Measurements from ENCODE around the gene SMC6. TPM values are rescaled to one million over a fixed set of nuclear protein-coding genes. Genes with fewer than 3 reads are reported as not detected.

The SMC6 gene
- total RNA-seq, 1 donor from 2014 or later = 23.6 TPM

DNA sequence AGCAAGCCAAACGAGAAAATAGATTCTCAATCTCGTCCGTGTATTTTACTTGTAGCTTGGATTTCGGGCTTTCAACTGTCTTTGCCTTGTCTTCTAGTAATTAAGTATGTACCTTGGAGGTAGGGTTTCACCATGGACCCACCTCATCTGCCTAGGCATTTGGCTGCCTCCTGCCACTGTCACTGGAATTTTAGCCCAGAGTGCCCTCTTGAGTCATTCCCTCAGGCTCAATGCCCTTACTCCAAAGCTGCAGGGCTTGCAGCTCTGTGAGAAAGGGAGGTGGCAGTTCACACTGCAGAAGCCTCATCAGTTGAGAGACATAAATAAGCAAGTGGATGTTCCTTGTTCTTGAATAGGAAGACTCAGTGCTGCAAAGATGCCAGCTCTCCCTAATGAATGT lies 123.5 kb downstream of the SMC6 start:
- ATAC-seq = no peak
- intact Hi-C loops (cut with DNase I) = no loop called here
- DNase-seq (ENCODE audit: low spot score) = no peak

DNA sequence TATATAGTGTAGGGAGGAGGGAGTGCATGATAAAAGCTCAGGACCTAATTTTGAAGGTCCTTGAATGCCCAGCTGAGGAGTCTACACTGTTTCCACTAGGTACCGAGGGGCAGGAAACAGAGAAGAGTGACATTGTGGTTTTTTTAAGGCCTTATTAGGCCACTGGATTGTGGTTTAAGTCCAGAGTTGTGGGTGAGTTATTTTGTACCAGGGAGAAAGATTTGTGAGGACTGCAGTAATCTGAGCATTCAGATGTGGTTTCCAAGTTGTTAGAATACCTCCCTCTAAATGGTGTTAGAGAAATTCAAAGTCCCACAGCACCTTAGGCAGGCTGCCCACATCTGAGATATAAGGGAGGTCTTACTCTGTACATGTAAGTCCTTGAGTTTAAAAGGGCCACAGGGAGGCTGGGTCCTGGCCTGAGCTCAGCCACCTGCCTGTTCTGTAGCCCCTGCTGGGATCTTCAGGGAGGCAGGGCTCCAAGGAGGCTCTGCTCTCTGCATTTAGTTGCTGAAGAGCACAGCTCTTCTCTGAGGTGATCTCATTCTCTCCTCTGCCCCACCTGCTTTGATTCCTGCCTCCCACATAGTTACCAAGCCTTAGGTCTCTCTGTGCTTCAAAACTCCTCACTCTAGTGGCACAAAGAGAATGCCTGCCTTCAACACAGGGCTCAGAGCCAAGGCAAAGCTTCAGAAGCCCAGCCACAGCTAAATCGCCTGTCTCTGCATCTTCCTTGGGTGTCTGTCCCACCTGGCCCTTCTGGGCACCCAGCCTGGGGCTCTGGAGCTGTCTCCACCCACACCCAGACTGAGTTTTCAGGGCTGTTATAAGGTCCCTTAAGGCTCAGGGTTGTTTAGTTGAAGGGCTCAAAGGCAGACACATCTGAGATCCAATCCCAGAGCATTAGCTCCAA lies 125.0 kb downstream of the SMC6 start:
- DNase-seq (ENCODE audit: low spot score) (no peak), ATAC-seq (no peak)
- intact Hi-C loops (cut with DNase I) = no loop called here

DNA sequence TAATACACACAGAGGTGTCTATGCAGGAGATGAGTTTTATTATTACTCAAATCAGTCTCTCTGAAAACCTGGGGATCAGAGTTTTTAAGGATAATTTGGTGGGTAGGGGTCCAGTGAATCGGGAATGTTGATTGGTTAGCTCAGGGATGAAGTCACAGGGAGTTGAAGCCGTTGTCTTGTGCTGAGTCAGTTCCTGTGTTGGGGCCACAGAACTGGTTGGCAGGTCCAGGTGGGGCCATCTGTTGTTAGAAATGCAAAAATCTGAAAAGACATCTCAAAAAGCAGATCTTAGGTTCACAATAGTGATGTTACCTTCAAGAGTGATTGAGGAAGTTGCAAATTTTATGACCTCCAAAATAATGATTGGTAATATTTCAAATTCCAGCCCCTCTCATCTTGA lies 126.2 kb downstream of the SMC6 start:
- intact Hi-C loops (cut with DNase I) = no loop called here
- DNase-seq (ENCODE audit: low spot score) = no peak
- ATAC-seq = no peak

DNA sequence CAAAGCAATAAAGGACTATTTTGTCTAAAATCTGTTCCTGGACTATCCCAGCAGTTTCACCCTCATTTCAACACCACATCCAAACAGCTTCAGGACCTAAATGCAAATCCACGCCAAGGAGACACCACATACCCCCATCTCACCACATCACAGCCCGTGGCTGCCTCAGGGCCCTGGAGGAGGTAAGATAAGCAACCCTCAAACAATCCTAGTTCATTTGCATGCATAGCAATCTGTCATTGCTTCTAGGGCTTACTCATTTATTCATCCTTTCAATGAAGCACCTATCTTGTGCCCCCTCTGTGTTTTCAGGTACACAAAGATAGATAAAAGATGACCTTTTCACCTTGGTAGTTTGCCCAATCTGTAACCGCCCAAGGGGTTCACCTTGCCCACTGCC lies 126.6 kb downstream of the SMC6 start:
- ATAC-seq (no peak), DNase-seq (ENCODE audit: low spot score) (no peak)
- intact Hi-C loops (cut with DNase I) = no loop called here

DNA sequence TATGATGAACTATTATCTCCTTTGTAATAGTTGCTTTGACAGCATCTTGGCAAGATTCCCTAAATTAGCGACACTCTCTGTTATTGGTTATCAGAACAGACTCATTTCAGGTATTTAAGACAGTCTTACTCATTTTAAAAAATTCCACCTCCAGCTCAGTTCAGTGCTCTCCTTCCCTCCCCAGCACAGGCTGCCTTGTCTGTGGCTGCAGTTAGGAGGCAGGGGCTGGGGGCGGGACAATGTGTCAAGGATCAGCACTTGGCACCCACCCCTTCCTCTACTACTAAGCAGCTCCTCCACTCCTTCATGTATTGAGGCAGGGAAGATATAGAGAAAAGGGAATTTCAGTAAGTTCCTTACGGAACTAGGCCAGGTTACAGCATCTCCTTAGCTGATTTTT lies 128.2 kb downstream of the SMC6 start:
- DNase-seq (ENCODE audit: low spot score) = no peak
- ATAC-seq = no peak
- intact Hi-C loops (cut with DNase I) = no loop called here

DNA sequence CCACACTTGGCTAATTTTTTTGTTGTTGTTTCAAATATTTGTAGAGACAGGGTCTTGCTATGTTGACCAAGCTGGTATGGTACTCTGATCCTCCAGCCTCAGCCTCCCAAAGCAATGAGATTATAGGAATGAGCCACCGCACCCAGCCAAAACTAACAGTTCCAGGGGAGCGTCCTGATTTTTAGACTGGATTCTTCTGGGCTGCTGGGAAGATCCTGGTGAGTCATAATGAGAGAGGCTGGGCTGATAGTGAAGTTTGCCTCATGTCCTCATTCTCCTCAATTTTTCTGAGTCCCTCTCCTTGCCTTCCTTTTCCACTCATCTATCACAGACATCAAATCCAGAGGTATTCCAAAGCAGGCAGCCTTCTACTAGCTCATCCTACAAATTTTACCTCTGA lies 131.8 kb downstream of the SMC6 start:
- no peak for DNase-seq (ENCODE audit: low spot score)
- ATAC-seq = no peak
- intact Hi-C loops (cut with DNase I) = no loop called here

DNA sequence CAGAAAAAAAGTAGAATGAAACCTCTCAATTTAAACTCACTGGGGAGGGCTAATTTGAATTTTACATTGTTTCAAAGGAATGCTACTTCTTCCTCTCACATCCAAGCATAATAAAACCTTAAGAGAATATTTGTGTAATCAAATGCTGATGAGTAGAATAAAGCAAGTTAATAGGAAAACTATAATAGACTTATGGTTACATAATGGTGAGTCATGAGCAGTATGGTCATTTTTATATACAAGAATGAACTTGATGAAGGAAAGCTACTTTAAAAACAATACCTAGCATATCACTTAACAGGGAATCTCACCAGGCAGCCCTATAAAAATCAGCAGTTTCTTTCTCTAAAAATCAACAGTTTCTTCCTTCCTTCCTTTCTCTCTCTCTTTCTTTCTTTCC lies 132.8 kb downstream of the SMC6 start:
- no peak for DNase-seq (ENCODE audit: low spot score)
- intact Hi-C loops (cut with DNase I) = no loop called here
- no peak for ATAC-seq

DNA sequence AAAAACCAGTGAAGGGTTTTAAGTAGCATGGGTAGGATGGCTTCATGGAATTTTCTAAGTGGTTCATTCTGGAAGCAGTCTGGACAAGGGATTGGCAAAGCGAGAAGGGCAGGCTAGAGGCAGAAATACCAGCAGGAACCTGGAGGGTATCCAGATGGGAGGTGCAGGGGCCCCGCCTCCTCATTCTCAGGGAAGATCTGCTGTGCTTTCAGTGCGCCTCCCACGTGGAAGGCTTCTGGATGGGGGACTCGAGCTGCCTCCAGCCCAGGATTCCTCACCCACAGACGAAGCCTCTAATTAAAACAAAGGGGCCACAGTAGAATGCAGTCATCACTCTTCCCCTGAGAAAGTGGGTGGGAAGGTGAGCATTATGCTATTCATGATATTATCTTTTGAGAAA lies 133.3 kb downstream of the SMC6 start:
- DNase-seq (ENCODE audit: low spot score) (no peak), ATAC-seq (peak; percentile 60)
- intact Hi-C loops (cut with DNase I) = no loop called here

DNA sequence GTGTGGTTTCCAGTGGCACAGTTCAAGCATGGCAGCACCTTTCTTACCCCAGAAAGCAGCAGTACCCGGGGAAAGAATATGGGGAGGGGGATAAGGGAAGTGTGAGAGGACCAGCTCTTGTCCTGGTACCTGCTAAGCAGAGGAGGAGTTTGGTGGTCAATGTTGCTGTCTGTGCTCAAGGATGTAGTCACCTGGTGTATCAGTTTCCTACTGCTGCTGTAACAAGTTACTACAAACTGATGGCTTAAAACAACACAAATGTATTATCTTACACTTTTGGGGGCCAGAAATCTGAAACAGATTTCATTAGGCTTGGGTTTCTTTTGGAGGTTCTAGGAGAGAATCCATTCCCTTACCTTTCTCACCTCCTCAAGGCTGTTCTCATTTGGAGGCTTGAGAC lies 135.7 kb downstream of the SMC6 start:
- no peak for ATAC-seq
- intact Hi-C loops (cut with DNase I) = no loop called here

DNA sequence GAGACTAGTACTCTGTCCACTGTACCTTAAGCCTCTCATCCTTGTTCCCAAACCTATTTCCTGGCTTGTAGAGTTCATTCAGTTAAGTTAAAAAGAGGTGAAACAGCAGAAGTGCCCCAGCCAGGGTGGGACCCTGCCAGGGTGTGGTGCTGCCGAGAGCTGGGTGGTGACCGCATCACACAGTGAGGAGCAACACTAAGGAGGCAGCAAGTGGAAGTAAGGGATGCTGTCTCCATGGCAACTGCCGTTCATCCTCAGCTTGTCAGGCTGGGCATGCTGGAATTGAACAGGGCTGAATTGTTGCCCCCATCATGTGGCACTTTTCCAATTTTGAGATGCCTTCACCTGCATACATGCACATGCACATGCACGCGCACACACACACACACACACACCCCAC lies 136.1 kb downstream of the SMC6 start:
- ATAC-seq (no peak), DNase-seq (ENCODE audit: low spot score) (no peak)
- intact Hi-C loops (cut with DNase I) = no loop called here

More for the DNA sequence above, 135.7 kb downstream of the SMC6 start:
- no peak for DNase-seq (ENCODE audit: low spot score)

DNA sequence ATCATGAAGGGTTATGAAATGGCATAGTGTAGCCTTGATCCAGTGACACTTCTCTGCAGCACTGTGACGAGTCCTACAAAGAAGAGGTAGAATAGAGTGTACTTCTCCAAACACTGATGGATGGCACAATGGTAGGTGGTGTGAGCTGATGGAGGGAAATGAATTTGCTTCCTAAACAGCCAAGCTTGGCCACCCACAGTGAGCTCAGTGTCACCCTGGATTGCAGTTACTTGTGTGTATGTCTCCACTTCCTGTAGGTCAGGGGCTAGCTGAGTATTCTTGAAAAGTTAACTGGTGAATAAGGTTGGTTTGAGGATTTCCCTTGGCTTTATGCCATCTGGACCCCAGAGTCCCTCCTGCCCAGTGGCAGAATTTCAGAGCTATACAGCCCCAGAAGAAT lies 137.2 kb downstream of the SMC6 start:
- intact Hi-C loops (cut with DNase I) = no loop called here
- no peak for DNase-seq (ENCODE audit: low spot score)
- no peak for ATAC-seq

DNA sequence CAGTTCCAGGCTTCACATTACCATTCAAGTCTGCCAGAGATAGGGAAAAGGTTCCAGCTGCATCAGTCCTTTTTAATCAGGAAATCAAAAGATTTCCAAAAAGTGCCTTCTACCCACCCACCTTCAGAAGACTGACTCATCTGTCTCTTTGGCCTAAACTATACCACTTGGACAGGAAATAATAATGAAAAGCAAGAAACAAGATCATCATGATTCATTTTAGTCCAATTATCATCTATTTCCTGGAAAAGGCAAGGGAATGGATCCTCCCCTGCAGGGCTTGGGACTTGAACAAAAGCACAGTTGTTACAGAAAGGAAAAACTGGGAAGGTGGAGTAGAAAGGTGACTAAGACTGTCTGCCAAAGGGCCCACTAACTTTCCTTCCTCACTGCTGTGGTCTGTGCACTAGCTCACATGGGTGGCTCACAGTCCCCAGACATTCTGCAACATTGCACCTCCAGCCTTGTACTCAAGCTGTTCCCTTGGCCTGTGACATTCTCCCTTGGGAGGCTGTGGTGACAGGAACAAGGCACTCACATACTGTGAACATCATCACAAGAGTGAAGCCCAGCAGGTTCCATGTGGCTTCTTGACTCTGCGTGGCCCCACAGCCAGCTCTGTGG lies 137.8 kb downstream of the SMC6 start:
- DNase-seq (ENCODE audit: low spot score) (no peak), ATAC-seq (no peak)
- intact Hi-C loops (cut with DNase I) = no loop called here

DNA sequence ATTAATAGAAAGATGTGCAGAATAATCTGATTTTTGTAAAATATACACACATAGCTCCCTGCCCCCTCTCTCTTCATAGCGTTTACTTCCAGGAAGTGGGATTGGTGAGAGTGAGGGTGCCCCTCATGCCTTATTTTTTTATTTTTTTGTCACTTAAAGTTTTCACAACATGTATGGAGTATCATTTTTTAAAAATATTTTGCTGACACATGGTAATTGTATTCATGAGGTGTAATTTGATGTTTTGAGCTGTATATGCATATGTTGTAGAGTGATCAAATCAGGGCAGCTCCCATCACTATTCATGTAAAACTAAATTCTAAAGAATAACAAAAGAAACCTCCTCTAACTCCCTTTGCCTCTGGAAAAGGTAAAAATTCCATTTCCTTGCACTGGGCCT lies 138.5 kb downstream of the SMC6 start:
- intact Hi-C loops (cut with DNase I) = no loop called here
- DNase-seq (ENCODE audit: low spot score) = no peak
- ATAC-seq = no peak

DNA sequence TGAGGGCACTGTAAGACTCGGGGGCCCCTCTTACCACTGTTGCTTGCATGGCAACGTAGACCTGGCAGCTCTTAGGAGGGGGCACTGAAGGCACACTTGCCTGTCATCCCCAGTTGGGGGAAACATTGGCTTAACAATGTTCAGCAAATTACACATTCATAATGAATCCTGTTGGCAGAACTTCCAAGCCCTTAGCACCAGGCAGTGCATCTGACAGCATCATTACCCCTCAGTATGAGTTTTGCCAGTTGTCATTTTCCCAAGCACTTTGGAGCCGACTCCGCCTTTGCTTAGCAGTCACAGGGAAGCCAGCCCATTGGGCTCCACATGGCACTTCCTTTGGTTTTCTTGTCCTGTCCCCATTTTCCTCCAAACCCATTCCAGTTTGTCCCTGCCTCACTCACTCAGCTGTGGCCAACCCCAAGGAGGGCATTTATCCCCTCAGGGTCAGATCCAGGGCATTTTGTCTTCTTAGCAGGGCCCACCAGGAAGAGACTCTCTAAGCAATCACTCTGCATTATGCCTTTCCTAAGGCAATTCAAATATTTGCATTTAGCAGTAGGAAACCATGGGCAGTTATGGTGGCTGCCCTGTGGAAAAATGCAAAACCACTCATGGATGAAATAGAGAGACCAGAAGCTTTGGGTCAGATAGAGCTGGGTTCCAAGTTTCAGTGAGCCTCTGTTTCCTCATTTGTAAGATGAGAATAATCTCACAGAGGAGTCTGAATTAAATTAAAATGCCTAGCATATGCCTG lies 139.3 kb downstream of the SMC6 start:
- DNase-seq (ENCODE audit: low spot score) (no peak), ATAC-seq (no peak)
- intact Hi-C loops (cut with DNase I) = no loop called here

Other genes starting within 250 kb of the SMC6 start
- not detected for gene RAD51AP2, start 235.4 kb downstream of the SMC6 start, total RNA-seq
- gene VSNL1, start 213.1 kb downstream of the SMC6 start, total RNA-seq = 0.67 TPM
- gene GEN1, start 328 bp upstream of the SMC6 start, total RNA-seq = 3.4 TPM
- not detected for gene MSGN1, start 62.6 kb upstream of the SMC6 start, total RNA-seq
- 16.9 TPM for gene KCNS3, start 124.9 kb upstream of the SMC6 start, total RNA-seq